ENCODE measurements around the gene EIF2AK2. TPM values are rescaled to one million over a fixed set of nuclear protein-coding genes. Genes with fewer than 3 reads are reported as not detected.
A peak's percentile ranks its signal among the peaks of the same experiment; 100 is the strongest.
"Not testable (repeated sequence)": the region's sequence is repeated elsewhere in the genome, so short reads cannot be mapped to it uniquely, and the experiment has no call there.

Gene EIF2AK2
- total RNA-seq (2014; rRNA removed; shearing (Covaris generic)): 15.0 and 18.5 TPM in 2 replicates

DNA sequence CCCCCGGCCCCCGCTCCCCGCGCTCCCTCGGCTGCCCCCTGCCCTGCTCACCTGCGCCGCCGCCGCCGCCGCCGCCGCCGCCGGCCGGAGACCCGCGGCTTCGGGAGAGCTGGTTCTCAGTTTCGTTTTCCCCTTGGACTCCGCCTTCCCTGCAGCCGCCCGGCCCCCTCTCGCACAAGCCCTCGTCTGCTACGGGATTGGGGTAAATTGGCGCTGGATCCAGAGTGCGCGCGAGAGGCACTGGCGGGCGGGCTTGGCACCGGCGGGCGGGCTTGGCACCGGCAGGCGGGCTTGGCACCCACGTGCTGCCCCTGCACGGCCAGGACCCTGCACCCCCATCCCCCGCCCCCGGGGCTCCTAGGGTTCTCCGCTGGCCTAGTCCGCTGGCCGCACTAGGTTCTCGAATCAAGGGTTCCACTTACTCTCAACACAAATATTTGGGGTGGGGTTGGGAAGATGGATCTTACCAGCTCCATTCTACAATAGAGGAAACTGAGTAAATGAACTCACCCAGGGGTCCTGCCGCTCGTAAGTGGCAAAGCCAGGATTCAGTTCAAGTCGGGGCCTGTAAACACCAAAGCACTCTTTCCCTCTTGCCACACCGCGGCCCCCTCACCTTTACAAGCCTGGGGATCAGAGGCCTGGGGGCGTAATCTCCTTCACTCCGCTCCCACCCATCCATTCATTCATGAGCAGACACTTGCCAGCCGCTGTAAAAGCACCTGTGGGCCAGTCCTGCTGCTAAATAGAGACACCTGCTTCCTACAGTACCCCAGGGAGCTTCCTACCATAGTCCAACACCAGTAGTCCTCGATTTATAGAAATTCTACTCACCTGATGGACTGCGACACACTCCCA, at the start of gene EIF2AK2:
TSS of gene EIF2AK2 (minus strand) at position 124 of the 858 bp plus-strand sequence. CDS start 9,174 bp downstream, outside the sequence.
- peak; percentile 56 for DNase-seq (ENCODE audit: low spot score)

DNA sequence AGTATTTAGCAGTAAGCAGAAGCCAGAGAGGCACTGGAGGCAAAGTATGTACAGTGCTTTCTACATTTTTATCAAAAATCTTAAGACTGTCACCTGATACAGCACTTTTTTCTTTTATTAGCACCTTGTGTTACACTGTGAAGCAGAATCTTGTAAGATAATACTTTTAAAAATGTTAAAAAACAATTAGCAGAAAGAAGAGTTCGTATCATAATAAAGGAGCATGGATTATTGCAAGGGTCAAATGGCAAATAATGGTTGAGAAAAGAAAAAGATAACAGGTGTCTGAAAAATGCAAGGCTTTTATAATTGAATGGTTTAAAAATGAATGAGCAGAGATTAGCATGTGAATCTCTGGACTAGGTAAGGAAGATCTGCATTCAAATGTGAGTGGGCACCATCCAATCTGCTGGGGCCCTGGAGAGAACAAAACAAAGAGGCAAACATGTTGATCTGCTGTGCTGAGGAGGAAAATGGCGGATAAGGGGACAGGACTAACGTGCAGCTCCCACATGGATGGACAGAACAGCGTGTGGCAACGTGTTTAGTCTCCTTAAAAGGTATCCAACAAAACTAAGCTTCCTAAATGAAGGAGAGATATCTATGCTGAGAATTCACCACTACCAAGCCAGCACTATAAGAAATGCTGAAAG, 49.0 kb upstream of the EIF2AK2 start:
- no peak for DNase-seq (ENCODE audit: low spot score)

DNA sequence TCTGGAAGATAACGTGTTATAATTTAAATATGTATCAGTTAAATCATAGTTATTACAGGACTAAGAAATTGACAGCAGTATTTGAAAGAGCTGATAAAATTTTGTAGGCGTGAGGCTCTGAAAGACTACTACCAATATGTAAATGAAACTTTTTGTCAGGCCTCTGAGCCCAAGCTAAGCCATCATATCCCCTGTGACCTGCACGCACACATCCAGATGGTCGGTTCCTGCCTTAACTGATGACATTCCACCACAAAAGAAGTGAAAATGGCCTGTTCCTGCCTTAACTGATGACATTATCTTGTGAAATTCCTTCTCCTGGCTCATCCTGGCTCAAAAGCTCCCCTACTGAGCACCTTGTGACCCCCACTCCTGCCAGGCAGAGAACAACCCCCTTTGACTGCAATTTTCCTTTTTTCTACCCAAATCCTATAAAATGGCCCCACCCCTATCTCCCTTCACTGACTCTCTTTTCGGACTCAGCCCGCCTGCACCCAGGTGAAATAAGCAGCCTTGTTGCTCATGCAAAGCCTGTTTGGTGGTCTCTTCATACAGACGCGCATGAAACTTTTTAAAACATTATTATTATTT, 48.4 kb upstream of the EIF2AK2 start:
- DNase-seq (ENCODE audit: low spot score): not testable (repeated sequence)

DNA sequence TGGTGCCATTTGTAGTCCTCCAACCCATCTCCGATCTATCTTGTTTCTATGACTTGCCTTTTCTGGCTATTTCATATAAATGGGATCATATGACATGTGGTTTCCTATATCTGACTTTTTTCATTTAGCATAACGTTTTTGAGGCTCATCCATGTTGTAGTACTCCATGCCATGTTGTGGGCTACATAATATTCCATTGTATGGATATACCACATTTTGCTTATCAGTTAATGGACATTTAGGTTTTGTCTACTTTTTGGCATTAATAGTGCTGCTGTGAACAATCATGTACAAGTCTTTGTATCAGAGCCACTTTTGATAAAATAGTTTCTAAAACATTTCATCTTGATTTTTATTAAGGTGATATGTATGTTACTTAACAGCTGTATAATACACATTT, 46.9 kb upstream of the EIF2AK2 start:
- no peak for DNase-seq (ENCODE audit: low spot score)

DNA sequence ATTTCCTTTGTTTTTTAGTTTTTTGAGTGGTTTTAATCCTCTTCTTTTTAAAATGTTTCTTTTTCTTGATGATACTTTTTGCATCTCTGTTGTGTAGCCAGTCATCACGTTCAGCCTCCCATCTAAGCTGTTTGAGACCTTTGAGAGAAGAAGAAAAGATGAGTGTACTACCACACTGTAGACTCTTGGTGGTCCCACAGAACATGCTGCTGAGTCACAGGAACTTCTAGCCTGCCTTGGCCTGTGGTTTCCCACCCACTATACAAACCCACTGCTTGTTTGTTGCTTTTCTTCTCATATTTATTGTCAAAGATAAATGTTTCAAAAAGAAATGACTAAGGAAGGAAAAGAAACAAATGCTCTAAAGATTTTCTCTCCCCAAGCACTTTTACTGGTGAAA, 45.0 kb upstream of the EIF2AK2 start:
- DNase-seq (ENCODE audit: low spot score): no peak

DNA sequence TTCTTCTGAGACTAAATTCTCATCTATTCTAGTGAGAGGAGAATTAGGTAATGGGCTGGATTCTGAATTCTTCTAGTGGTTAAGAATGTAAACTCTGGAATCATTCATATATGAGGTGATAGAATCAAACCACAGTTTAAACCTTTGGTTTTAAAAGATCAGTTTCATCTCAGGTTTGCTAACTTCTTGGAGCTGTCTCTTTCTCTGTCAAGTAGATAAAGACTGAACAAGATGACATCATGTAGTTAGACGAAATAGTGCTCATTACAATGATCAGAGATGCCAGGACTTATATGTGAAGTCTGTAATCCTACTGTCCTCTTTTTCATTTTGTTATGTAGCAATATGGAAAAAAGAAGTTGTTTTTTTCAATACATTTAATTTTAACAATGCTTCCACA, 44.4 kb upstream of the EIF2AK2 start:
- no peak for DNase-seq (ENCODE audit: low spot score)

DNA sequence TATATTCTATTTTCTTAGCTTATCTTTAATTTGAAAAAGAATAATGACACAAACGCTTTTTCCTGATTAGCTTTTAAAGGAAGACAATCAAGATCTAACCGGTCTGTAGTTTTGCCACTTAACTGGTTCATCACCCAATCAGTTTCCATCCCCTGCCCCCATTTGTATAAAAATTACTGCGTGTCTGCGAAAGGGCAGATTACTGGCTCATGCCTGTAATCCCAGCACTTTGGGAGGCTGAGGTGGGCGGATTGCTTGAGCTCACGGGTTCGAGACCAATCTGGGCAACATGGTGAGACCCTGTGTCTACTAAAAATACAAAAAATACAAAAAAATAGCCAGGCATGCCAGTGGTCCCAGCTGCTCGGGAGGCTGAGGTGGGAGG, 41.9 kb upstream of the EIF2AK2 start:
- DNase-seq (ENCODE audit: low spot score): no peak

DNA sequence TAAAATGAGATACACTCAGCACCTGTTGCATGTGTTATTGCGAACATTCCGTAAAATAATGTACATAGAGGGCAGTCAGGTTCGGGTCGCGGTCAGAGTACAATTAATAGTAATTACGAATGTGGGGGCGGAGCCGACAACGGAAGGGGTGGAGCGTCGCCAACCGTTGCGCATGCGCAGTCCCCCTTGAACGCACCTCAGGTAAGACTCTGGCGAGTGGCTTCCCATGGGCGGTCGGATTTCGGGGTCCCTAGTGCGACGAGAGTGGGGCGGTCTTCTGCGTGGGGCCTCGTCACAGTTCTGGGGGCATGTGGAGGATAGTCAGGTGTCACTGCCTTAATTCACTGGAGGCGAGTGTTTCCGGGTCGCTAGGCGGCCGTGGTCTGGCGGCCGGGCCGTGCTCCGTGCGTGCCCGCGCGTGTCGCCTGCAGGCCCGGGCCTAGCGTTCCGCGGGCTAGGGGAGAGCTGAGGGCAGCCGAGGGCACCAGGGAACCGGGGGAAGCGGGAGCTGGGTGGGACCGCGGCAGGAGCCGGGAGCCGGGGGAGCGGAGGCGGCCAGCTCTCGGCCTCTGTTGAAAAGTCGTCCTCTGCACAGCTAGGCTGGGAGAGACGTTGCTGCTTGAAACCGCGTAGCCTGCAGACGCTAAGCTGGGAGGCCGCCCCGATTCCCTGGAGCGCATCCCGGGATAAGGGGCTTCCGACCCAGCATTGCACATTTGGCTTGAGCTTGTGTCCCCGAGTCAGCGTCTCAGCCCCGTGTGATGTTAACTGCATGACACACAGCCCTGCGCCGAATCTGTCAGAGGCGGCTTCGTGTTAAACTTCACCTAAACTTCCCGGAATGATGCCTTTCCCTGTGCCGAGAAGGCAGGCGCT, 39.8 kb upstream of the EIF2AK2 start, which contains the start of gene CEBPZOS:
TSS of gene CEBPZOS (plus strand) at position 177 of the 876 bp plus-strand sequence. CDS start 3,209 bp downstream, outside the sequence.
- DNase-seq (ENCODE audit: low spot score): no peak

DNA sequence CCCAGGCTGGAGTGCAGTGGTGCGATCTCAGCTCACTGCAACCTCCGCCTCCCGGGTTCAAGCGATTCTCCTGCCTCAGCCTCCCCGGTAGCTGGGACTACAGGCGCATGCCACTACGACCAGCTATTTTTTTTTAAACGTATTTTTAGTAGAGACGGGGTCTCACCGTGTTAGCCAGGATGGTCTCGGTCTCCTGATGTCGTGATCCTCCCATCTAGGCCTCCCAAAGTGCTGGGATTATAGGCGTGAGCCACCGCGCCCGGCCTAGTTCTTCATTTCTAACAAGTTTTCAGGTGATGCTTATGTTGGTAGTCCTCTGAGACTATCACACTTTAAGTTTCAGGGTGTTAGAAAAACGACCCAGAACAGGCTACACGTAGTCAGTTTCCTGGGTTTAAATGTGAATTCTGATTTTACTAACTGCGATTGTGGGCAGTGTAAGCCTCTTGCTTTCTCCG, 39.1 kb upstream of the EIF2AK2 start:
- not testable (repeated sequence) for DNase-seq (ENCODE audit: low spot score)

DNA sequence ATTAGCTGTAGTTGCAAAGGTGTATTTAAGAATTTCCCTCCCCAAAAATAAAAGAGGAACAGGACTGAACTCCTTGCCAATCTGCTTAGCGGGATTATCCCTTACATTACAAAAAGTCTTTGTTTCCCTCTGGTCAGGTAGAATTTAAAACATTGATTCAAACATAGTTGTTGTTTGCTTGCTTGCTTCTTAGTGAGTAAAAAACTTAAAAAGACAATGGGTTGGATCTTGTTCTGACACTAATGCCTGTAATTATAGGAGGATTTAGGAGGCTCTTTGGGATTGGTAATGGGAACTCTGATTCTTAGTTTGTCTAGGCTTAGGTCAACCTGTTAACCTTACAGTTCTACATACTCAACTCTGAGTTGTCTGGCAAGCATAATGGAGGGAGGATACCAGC, 35.8 kb upstream of the EIF2AK2 start:
- DNase-seq (ENCODE audit: low spot score): no peak

DNA sequence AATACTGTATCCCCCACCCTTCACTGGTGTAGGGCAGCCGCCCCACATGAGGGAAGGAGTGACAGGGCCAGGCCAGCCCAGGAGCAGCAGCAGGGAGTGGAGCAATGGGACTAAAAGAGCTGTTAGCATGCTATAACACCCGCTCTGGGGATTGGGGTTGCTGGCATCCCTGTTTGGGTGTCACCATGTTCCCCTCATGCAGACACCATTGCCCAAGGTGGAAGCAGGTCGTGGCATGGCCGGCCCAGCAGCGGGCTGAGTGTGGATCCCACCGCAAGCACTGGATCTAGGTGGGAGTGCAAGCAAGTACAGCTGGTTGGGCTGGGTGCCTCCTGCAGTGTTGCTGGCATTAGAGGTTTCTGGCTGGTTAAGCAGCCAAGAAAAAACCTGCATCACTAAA, 35.0 kb upstream of the EIF2AK2 start:
- no peak for DNase-seq (ENCODE audit: low spot score)

DNA sequence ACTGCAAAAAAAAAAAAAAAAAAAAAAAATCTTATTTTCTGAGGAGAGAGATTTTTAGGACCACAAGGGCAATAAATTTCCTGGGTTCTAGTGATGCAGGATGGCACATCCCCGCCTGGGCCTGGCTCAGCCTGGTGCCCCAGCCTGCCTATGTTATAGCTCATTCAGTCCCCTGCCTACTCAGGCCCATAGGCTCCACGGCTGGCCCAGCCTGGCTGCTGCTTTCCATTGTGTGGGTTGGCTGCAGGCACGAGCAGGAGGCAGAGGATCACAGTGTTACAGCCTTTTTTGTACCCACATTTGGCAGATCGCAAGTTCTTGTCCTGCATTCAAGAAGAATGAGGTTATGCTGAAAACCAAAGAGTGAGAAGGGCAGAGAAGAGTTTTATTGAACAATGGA, 34.5 kb upstream of the EIF2AK2 start:
- DNase-seq (ENCODE audit: low spot score): no peak

DNA sequence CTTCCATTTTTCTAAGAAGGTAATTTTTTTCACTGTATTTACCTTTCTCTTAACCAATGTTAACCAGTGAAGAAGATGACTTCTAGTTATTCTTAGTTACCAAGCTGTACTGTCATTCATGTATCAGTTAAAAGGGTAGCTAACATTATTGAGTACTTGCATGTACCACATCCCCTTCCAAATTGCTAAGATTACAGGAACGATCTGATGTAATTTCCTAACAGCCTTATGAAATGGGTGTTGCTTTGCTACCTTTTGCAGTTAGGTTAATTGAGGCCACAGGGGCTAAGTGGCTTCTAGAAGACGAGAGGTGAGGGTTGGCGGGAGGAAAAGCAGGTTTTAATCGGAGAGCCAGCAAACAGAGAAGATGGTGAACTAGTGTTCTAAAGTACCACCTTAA, 33.5 kb upstream of the EIF2AK2 start:
- DNase-seq (ENCODE audit: low spot score): no peak

DNA sequence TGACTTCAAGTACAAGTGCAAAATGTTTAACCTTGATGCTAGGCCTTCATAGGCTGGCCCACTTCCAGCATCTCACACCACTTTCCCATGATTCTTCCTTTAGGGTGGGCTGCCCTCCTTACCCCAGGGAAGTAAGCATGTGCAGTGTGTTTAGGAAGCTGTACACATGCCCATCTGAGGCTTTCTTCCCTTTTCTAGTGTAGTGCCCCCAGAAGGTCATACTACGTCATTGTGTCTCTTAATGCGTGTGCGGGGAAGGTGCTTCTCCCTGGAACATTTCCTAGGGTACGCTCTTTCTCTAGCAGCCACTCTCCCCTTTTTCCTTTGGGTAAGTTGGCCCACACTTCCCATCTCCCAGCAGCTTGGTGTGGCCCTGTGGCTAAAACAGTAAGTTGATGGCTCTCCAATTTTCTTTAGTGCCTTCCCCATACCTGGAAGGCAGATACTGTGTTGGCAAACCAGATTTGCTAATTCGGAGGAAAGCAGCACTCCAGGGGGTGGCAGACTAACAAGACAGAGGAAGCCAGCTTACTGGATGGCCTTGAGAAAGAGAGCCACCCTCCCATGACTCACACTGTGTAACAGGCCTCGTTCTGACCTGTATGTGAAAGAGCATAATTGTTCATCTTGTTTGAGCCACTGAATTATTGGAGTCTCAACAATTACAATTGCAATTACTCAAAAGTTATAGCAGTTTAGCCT, 32.8 kb upstream of the EIF2AK2 start:
- DNase-seq (ENCODE audit: low spot score): peak; percentile 40

DNA sequence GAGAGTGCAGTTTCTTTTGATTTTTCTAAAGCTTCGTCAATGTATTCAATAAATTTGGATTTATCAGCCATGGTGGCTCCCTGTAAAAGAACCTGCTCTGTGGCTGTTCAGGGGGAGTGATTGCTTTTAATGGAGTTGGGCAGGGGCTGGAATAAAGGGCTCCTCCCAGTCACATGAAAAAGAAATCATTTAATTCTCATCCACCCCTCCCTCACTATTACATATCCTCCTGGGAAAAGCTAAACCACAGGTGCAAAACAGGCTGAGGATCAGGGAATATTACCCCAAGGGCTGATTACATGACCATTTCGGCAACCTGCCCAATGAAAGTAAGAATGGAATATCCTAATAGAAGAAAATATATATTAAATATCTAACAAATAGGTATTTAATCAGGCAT, 31.8 kb upstream of the EIF2AK2 start, which contains the start of gene SULT6B1:
TSS of gene SULT6B1 (minus strand) at position 101 of the 400 bp plus-strand sequence. CDS start at position 71, 30 bp downstream.
- DNase-seq (ENCODE audit: low spot score): no peak

DNA sequence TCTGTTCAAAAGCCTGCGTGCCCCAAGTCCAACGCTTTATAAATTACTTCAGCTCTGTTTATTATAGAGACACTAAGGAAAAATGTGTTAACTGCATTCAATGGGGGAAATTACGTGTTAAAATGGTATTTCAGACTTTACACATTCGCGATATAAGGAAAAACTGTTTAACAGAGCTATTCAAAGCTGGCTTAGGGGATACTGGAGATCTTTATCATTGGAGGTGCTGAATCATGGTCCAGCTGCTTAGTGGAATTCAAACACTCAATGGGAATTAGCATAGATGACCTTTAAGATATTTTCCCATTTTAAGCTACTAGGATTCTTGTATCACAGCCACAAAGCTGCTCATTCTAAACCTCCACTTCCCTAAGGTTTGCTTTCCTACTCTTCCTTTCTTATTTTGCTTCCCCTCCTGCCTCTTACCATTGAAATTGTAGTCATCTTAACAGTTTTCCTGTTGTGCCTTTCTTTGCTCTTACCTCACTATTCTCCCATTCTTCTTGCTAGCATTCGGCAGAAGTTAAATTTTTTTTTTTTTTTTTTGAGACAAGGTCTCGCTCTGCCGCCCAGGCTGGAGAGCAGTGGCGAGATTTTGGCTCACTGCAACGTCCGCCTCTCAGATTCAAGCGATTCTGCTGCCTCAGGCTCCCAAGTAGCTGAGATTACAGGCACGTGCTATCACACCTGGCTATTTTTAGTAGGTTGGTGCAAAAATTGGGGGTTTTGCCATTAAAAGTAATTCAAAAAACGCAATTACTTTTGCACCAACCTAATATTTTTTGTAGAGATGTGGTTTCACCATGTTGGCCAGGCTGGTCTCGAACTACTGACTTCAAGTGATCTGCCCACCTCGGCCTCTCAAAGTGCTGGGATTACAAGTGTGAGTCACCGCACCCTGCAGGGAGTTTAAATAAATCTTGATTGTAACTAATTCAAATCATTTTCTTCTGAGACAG, 25.2 kb upstream of the EIF2AK2 start:
- no peak for DNase-seq (ENCODE audit: low spot score)

DNA sequence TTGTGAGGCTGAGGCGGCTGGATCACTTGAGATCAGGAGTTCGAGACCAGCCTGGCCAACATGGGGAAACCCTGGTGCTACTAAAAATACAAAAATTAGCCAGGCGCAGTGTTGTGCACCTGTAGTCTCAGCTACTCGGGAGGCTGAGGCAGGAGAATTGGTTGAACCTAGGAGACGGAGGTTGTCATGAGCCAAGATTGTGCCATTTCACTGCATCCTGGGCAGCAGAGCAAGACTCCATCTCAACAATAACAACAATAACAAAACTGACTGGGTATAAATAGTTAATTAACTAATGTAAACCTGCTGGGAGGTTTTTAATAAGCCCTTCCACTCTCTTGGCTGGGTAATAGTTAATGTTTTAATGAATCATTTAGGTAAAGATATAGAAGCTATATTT, 23.9 kb upstream of the EIF2AK2 start:
- no peak for DNase-seq (ENCODE audit: low spot score)

DNA sequence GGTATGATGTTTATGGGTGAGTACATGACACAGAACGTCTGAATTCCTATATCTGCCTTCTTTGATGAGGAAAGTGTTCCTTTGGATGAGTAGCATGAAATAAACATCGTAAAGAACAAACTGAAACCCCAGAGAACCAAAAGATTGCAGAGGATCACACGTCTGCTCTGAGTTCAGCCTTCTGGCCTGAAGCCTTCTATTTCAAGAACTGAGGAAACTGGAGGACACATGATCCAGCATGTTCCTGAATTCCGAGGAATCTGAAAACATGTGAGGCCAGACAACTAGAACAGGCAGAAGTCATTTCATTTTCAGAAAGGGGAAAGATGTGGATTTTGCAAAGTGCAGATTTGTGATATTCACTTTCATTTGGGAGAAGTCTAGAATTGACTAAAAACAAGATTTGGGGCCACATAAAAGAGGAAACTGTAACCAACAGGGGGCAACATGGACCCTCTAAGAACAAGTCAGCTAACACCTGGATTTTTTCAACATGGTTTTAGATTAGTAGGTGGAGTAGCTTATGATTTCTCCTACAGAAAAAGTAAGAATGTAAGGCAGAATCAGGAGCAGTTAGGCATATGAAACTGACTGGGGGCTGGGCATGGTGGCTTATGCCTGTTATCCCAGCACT, 23.3 kb upstream of the EIF2AK2 start:
- DNase-seq (ENCODE audit: low spot score): no peak

DNA sequence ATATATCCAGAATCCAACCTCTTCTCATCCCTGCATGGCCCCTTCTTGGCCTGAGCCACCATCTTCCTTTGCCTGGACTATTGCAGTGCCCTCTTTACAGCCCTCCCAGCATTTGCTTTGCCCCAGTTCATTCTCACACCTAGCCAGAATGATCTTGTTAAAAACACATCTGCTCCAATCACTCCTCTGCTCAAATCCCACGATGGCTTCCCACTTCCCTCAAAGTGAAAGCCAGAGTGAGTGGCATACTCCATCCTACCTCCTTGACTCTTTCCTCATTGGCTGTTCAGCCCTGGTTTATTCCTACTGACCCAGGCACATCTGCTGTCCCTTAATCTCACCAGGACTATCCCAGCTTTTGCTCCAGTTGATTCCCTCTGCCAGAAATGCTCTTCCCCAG, 17.0 kb upstream of the EIF2AK2 start:
- DNase-seq (ENCODE audit: low spot score): no peak
